GM23248 (cell line): ENCODE results near the gene CES2.

Source experiments
- EZH2 ChIP-seq: fragments of 200-600 bp; sonication (generic); IDR thresholded peaks from 2 replicates; pipeline ENCODE4 v1.6.1; 2018; ENCODE audit warnings: antibody characterized with exemption, mild to moderate bottlenecking; ENCODE audit not compliant: insufficient read depth, poor library complexity, severe bottlenecking
- EZH2phosphoT487 ChIP-seq: fragments of 200-600 bp; sonication (generic); IDR thresholded peaks from 2 replicates; pipeline ENCODE4 v1.6.1; 2018; ENCODE audit warnings: antibody characterized with exemption, moderate library complexity, mild to moderate bottlenecking, low read depth; ENCODE audit not compliant: insufficient read depth

GRCh38 chr16:66943426-66944053 is 8.2 kb downstream of the CES2 start:
- TF ChIP-seq EZH2 (no peak), EZH2phosphoT487 (no peak)
